H1 (cell line): ENCODE measurements around the gene PRKCH. TPM values are rescaled to one million over a fixed set of nuclear protein-coding genes. Genes with fewer than 3 reads are reported as not detected.

ENCODE experiments used
- CTCF ChIA-PET: fragments of 300-600 bp; sonication (Branson Sonifier 250); formaldehyde crosslinking; loops from one replicate; lab custom pipeline; 2021; ENCODE audit not compliant: partially characterized antibody; lab: Charles Lee
- POLR2A ChIA-PET: fragments of 300-600 bp; sonication (Branson Sonifier 250); formaldehyde crosslinking; loops from one replicate; lab custom pipeline; 2021; ENCODE audit warnings: inconsistent platforms; ENCODE audit not compliant: partially characterized antibody; lab: Charles Lee
- DNase-seq, 2 experiments: peaks; one replicate each; pipeline versions ENCODE4 v3.0.0 to v3.0.0-alpha.2; 2010 to 2022; ENCODE audit warnings: low spot score in 2 of 2, low read depth in 1 of 2, mixed read lengths in 1 of 2
- FAIRE-seq: peaks from 2 replicates; lab custom pipeline; 2011; peaks lifted over from hg19 to GRCh38; lab: Jason Lieb, UNC
- H2AFZ ChIP-seq: 2 replicates; pipeline ENCODE4 v1.8.1; 2012; ENCODE audit warnings: low read length, inconsistent platforms
- H2AK5ac ChIP-seq: 2 replicates; pipeline ENCODE4 v1.6.1; 2013; ENCODE audit warnings: low read depth, low read length
- H2BK120ac ChIP-seq: replicated peaks from 2 replicates; pipeline ENCODE3; 2013; ENCODE audit warnings: low read depth, low read length, inconsistent platforms
- H2BK12ac ChIP-seq: 2 replicates; pipeline ENCODE4 v1.6.1; 2013; ENCODE audit warnings: low read depth, low read length
- H2BK15ac ChIP-seq: 2 replicates; pipeline ENCODE4 v1.6.1; 2013; ENCODE audit warnings: low read length
- H2BK20ac ChIP-seq: 2 replicates; pipeline ENCODE4 v1.6.1; 2013; ENCODE audit warnings: low read length
- H2BK5ac ChIP-seq: 2 replicates; pipeline ENCODE4 v1.6.1; 2013; ENCODE audit warnings: low read depth, low read length
- H3K14ac ChIP-seq: 2 replicates; pipeline ENCODE4 v1.6.1; 2013; ENCODE audit warnings: inconsistent platforms; ENCODE audit not compliant: insufficient read length
- H3K18ac ChIP-seq: 2 replicates; pipeline ENCODE4 v1.6.1; 2013; ENCODE audit warnings: low read length; ENCODE audit errors: extremely low read depth
- H3K23ac ChIP-seq: 2 replicates; pipeline ENCODE4 v1.6.1; 2013; ENCODE audit warnings: inconsistent platforms; ENCODE audit not compliant: insufficient read length
- H3K23me2 ChIP-seq: 2 replicates; pipeline ENCODE4 v1.6.1; 2013; ENCODE audit warnings: low read depth, low read length
- H3K27ac ChIP-seq: 2 replicates; pipeline ENCODE4 v1.6.1; 2011; ENCODE audit warnings: low read depth, low read length, inconsistent platforms
- H3K27me3 ChIP-seq, 4 experiments: replicated peaks in 1 of 4; 1 replicate in 1 of 4; 2 replicates in 3 of 4; pipeline versions ENCODE4 v1.6.1 to v1.8.1; 2011 to 2013; ENCODE audit warnings: low read length in 3 of 4, mild to moderate bottlenecking in 3 of 4, inconsistent platforms in 2 of 4, mixed read lengths in 2 of 4, moderate library complexity in 1 of 4; ENCODE audit not compliant: control insufficient read depth in 3 of 4, insufficient read depth in 3 of 4; ENCODE audit errors: extremely low read depth in 1 of 4
- H3K36me3 ChIP-seq, 4 experiments: 2 replicates each; pipeline versions ENCODE4 v1.6.1 to v1.8.1; 2011 to 2013; ENCODE audit warnings: mild to moderate bottlenecking in 4 of 4, low read length in 3 of 4, moderate library complexity in 2 of 4, control low read depth in 1 of 4, inconsistent platforms in 1 of 4; ENCODE audit not compliant: insufficient read depth in 4 of 4, control insufficient read depth in 2 of 4
- H3K4ac ChIP-seq: replicated peaks from 2 replicates; pipeline ENCODE3; 2013; ENCODE audit warnings: low read length, low read depth, mixed read lengths, inconsistent platforms; ENCODE audit not compliant: insufficient read length
- H3K4me1 ChIP-seq, 4 experiments: replicated peaks in 1 of 4; 1 replicate in 1 of 4; 2 replicates in 3 of 4; pipeline versions ENCODE4 v1.6.1 to v1.8.1; 2011 to 2013; ENCODE audit warnings: low read length in 3 of 4, inconsistent platforms in 2 of 4, mixed read lengths in 1 of 4; ENCODE audit not compliant: insufficient read depth in 4 of 4, control insufficient read depth in 3 of 4
- H3K4me2 ChIP-seq, 2 experiments: 2 replicates each; pipeline versions ENCODE4 v1.6.1 to v1.8.1; 2011 to 2013; ENCODE audit warnings: low read depth in 2 of 2, low read length in 2 of 2, control low read depth in 1 of 2, inconsistent platforms in 1 of 2, mild to moderate bottlenecking in 1 of 2; ENCODE audit not compliant: insufficient read depth in 1 of 2
- H3K4me3 ChIP-seq, 4 experiments: fragments of 200-600, 300-600 bp in 1 of 4; sonication (generic), shearing (Covaris generic), sonication (Bioruptor Twin) in 1 of 4; 2 replicates each; pipeline versions ENCODE4 v1.5.1 to v1.8.1; 2011 to 2016; ENCODE audit warnings: low read length in 4 of 4, low read depth in 3 of 4, control low read depth in 2 of 4, inconsistent platforms in 2 of 4, mild to moderate bottlenecking in 2 of 4, mixed read lengths in 1 of 4, moderate library complexity in 1 of 4; ENCODE audit not compliant: insufficient read depth in 2 of 4; ENCODE audit errors: extremely low read depth in 1 of 4
- H3K56ac ChIP-seq: replicated peaks from 2 replicates; pipeline ENCODE3; 2013; ENCODE audit warnings: low read depth, mild to moderate bottlenecking, mixed read lengths, low read length, inconsistent platforms; ENCODE audit not compliant: insufficient read length
- H3K79me1 ChIP-seq: 2 replicates; pipeline ENCODE4 v1.6.1; 2013; ENCODE audit warnings: low read depth, low read length, control low read depth
- H3K79me2 ChIP-seq, 2 experiments: 2 replicates each; pipeline versions ENCODE4 v1.6.1 to v1.8.1; 2012 to 2013; ENCODE audit warnings: low read length in 2 of 2, mild to moderate bottlenecking in 2 of 2, inconsistent platforms in 1 of 2; ENCODE audit not compliant: insufficient read depth in 2 of 2, control insufficient read depth in 1 of 2
- H3K9ac ChIP-seq, 4 experiments: replicated peaks in 1 of 4; 1 replicate in 1 of 4; 2 replicates in 3 of 4; pipeline versions ENCODE4 v1.6.1 to v1.8.1; 2011 to 2013; ENCODE audit warnings: low read depth in 3 of 4, low read length in 3 of 4, control low read depth in 2 of 4, mild to moderate bottlenecking in 2 of 4, moderate library complexity in 2 of 4, inconsistent platforms in 1 of 4; ENCODE audit errors: extremely low read depth in 1 of 4
- H3K9me3 ChIP-seq, 2 experiments: 2 replicates each; pipeline versions ENCODE4 v1.6.1 to v1.8.1; 2012 to 2013; ENCODE audit warnings: mild to moderate bottlenecking in 2 of 2, moderate library complexity in 2 of 2, control low read depth in 1 of 2, inconsistent platforms in 1 of 2, low read depth in 1 of 2, low read length in 1 of 2, mixed read lengths in 1 of 2; ENCODE audit not compliant: insufficient read depth in 2 of 2
- H4K20me1 ChIP-seq, 2 experiments: replicated peaks in 1 of 2; 2 replicates each; pipeline versions ENCODE3 to v1.8.1; 2011 to 2013; ENCODE audit warnings: inconsistent platforms in 2 of 2, low read length in 2 of 2, mild to moderate bottlenecking in 1 of 2; ENCODE audit not compliant: insufficient read depth in 2 of 2, control insufficient read depth in 1 of 2
- H4K5ac ChIP-seq: 2 replicates; pipeline ENCODE4 v1.6.1; 2013; ENCODE audit warnings: low read length, low read depth, mixed read lengths, inconsistent platforms; ENCODE audit not compliant: insufficient read length
- H4K8ac ChIP-seq: 2 replicates; pipeline ENCODE4 v1.8.0; 2013; ENCODE audit warnings: mild to moderate bottlenecking, moderate library complexity, low read length, inconsistent platforms; ENCODE audit not compliant: insufficient read depth; ENCODE audit errors: extremely low read depth
- H4K91ac ChIP-seq: replicated peaks from 2 replicates; pipeline ENCODE3; 2013; ENCODE audit warnings: low read length, mixed read lengths, inconsistent platforms; ENCODE audit not compliant: insufficient read length
- ATF2 ChIP-seq: IDR thresholded peaks from 2 replicates; pipeline ENCODE4 v1.6.1; 2012; ENCODE audit warnings: low read length, inconsistent platforms
- CBX8 ChIP-seq: fragments of 300-800, 300-1000 bp; sonication (generic); IDR thresholded peaks from 2 replicates; pipeline ENCODE4 v1.7.1; 2016; ENCODE audit warnings: low read depth, low read length, borderline replicate concordance
- FOSL1 ChIP-seq: IDR thresholded peaks from 2 replicates; pipeline ENCODE4 v1.6.1; 2011; ENCODE audit warnings: mild to moderate bottlenecking, low read depth, low read length, moderate library complexity; ENCODE audit not compliant: insufficient read depth
- GABPA ChIP-seq: IDR thresholded peaks from 2 replicates; pipeline ENCODE4 v1.6.1; 2011; ENCODE audit warnings: mild to moderate bottlenecking, low read length, moderate library complexity, borderline replicate concordance; ENCODE audit not compliant: insufficient read depth
- GTF2F1 ChIP-seq: IDR thresholded peaks from 2 replicates; pipeline ENCODE4 v1.6.1; 2012; ENCODE audit warnings: low read depth, low read length, improper control_type of control experiment, borderline replicate concordance
- KDM5A ChIP-seq: fragments of 200-600 bp; IDR thresholded peaks from 2 replicates; pipeline ENCODE4 v1.7.1; 2012; ENCODE audit warnings: mild to moderate bottlenecking, low read length, inconsistent platforms, mixed read lengths
- MAFK ChIP-seq: IDR thresholded peaks from 2 replicates; pipeline ENCODE4 v1.6.1; 2012; ENCODE audit warnings: low read depth, mild to moderate bottlenecking, improper control_type of control experiment, low read length
- NANOG ChIP-seq: IDR thresholded peaks from 2 replicates; pipeline ENCODE4 v1.6.1; 2011; ENCODE audit warnings: low read length, low read depth, mild to moderate bottlenecking, inconsistent platforms; ENCODE audit not compliant: insufficient read depth, poor library complexity, severe bottlenecking
- POLR2A ChIP-seq, 2 experiments: IDR thresholded peaks; 1 replicate in 1 of 2; 2 replicates in 1 of 2; pipeline ENCODE4 v1.6.1; 2011; ENCODE audit warnings: low read depth in 2 of 2, low read length in 2 of 2, mild to moderate bottlenecking in 2 of 2; ENCODE audit errors: control extremely low read depth in 1 of 2
- POLR2AphosphoS5 ChIP-seq: IDR thresholded peaks from 2 replicates; pipeline ENCODE4 v1.6.1; 2011; ENCODE audit warnings: low read depth, low read length
- SIX5 ChIP-seq: IDR thresholded peaks from 2 replicates; pipeline ENCODE4 v1.6.1; 2011; ENCODE audit warnings: mild to moderate bottlenecking, low read depth, low read length
- SRF ChIP-seq: IDR thresholded peaks from 2 replicates; pipeline ENCODE4 v1.6.1; 2011; ENCODE audit warnings: mild to moderate bottlenecking, low read depth, low read length, moderate library complexity
- WGBS, 2 experiments: shearing (Covaris generic) in 1 of 2; methylation state at CpG; one replicate each; pipeline versions ENCODE4 v1.1.6 to v1.1.7; 2013 to 2015; ENCODE audit warnings: low lambda C conversion rate in 2 of 2, mixed read lengths in 2 of 2, inconsistent platforms in 1 of 2, low coverage in 1 of 2, missing lambda C conversion rate in 1 of 2; ENCODE audit not compliant: insufficient replicate concordance in 2 of 2, insufficient coverage in 1 of 2, insufficient read length in 1 of 2; ENCODE audit errors: extremely low coverage in 1 of 2, missing lambda C conversion rate in 1 of 2; 5-methylcytosine and 5-hydroxymethylcytosine counted together
- polyA plus RNA-seq, 7 experiments: library from polyadenylated mRNA; depleted of rRNA in 3 of 7; stranded (reverse) in 5 of 7; unstranded in 2 of 7; fragments of >200 nt in 5 of 7; fragments of 200-250 nt in 2 of 7; gene quantifications; 1 replicate in 5 of 7; 2 replicates in 1 of 7; 4 replicates in 1 of 7; pipeline versions ENCODE4 v1.2.1 to v1.2.3, GENCODE V29; 2011 to 2013; ENCODE audit warnings: missing spikeins in 2 of 7, mixed read lengths in 2 of 7
- total RNA-seq: library from RNA; stranded (reverse); fragmentation: NEBNext Ultra II Directional; extraction: Animal tissue kit (Norgen Biotek cat#: 25700); gene quantifications from 2 replicates; pipeline ENCODE4 v1.2.1, GENCODE V29; 2021

Gene PRKCH
- total and polyA plus RNA-seq, 2 of the 8 experiments (the other 6 are each of a cell fraction or from before 2014, with no cell fraction given): 6.4 to 7.0 TPM

GRCh38 chr14:61453103-61453767 lies 131.9 kb downstream of the PRKCH start:
- ChIA-PET CTCF (interaction anchor here (1.0 to 1.3 kb wide), 4 partner anchors 141 to 385 kb away, joined by 3 to 5 read pairs (median 4); no protein-coding TSS in a partner anchor), POLR2A (no interaction called here)
- Histone ChIP-seq H3K4me2 (no peak overlapping the region), H3K36me3 (no peaks in the 10 kb centered on the region), H2BK120ac (no peak overlapping the region), H3K9ac (no peak overlapping the region), H2BK20ac (no peak overlapping the region), H3K23ac (no peak overlapping the region), H3K14ac (no peak overlapping the region), H2BK5ac (no peak overlapping the region), H2BK12ac (no peak overlapping the region), H2AFZ (no peak overlapping the region), H4K5ac (no peak overlapping the region), H3K4me1 (no peaks in the 10 kb centered on the region; a peak in 1 of 7 replicates), H3K27me3 (no peaks in the 10 kb centered on the region), H3K4me3 (no peak overlapping the region), H3K56ac (no peak overlapping the region), H2BK15ac (no peak overlapping the region), H4K20me1 (no peaks in the 10 kb centered on the region), H3K23me2 (peaks cover 2% of the 10 kb centered on the region; the same call in 1 of the 2 replicates), H2AK5ac (no peak overlapping the region), H3K9me3 (no peaks in the 10 kb centered on the region), H3K18ac (no peak overlapping the region), H3K4ac (no peak overlapping the region), H3K79me2 (no peaks in the 10 kb centered on the region), H4K91ac (no peak overlapping the region), H3K27ac (no peak overlapping the region), H3K79me1 (no peaks in the 10 kb centered on the region), H4K8ac (no peak overlapping the region)
- 87% methylated on average over 9 of the region's 9 CpGs; no CpG with 5 or more reads in 1 of the 2 experiments for WGBS, 2 experiments
- DNase-seq (no peak), FAIRE-seq (no peak)
- TF ChIP-seq POLR2A (IDR thresholded peaks at IDR 0.05; ENCODE audit: control extremely low read depth in 1 of 2, low read depth in 2 of 2, low read length in 2 of 2): no peak
- TF ChIP-seq NANOG: no peak
- TF ChIP-seq ATF2: no peak
- no peak for TF ChIP-seq SIX5
- TF ChIP-seq GTF2F1: no peak
- TF ChIP-seq GABPA: no peak
- TF ChIP-seq MAFK: no peak
- no peak for TF ChIP-seq CBX8
- TF ChIP-seq SRF: no peak
- no peak for TF ChIP-seq KDM5A
- TF ChIP-seq POLR2AphosphoS5: no peak
- TF ChIP-seq FOSL1: no peak
